Measurements from ENCODE around the gene SETD7. TPM values are rescaled to one million over a fixed set of nuclear protein-coding genes. Genes with fewer than 3 reads are reported as not detected.

The SETD7 gene
- total RNA-seq, 2 experiments from 2014 or later = 23.1 to 23.5 TPM

DNA sequence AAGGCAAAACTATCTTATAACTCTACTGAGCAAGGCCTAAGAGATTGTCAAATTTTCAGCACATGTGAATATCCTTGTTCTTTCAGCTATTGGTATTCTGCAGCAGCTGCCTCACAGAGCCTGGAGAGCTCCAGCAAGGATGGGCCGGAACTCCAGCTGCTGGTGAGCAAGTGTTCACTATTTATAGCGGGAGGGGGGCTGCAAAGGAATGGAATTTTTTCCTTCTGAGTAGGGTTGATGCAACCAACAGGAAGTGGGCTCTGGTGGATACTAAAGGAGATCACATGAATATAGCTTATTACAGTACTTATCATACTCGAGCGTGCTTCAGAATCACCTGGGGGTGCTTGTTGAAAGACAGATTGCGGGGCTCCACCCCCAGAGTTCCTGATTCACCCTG, 20.2 kb upstream of the SETD7 start:
- no peak for TF ChIP-seq CTCF (IDR thresholded peaks at IDR 0.05)
- H3K36me3 ChIP-seq (ENCODE audit: insufficient read depth, low read length) = no peaks in the 10 kb centered on the region
- H3K4me1 Mint-ChIP-seq (ENCODE audit: low read depth) = no peaks in the 10 kb centered on the region
- ATAC-seq (ENCODE audit: poor library complexity) (no peak), DNase-seq (no peak)
- intact Hi-C loops (cut with DNase I, micrococcal nuclease) = no loop called here
- POLR2A ChIA-PET = no interaction called here
- H3K4me1 ChIP-seq (ENCODE audit: insufficient read depth, low read length) = no peaks in the 10 kb centered on the region
- H3K27me3 Mint-ChIP-seq = peaks cover 9% of the 10 kb centered on the region
- CTCF ChIA-PET = no interaction called here
- no peak overlapping the region for H3K27ac ChIP-seq (ENCODE audit: low read depth in 1 of 2, low read length in 2 of 2)
- no peaks in the 10 kb centered on the region for H3K27me3 ChIP-seq (ENCODE audit: control insufficient read depth in 1 of 2, insufficient read depth in 2 of 2, low read length in 2 of 2)
- no peaks in the 10 kb centered on the region for H3K9me3 Mint-ChIP-seq
- H3K27ac Mint-ChIP-seq = no peak overlapping the region
- H3K4me3 ChIP-seq (ENCODE audit: low read length) = no peak overlapping the region
- no peaks in the 10 kb centered on the region for H3K36me3 Mint-ChIP-seq (ENCODE audit: low read depth)
- no peaks in the 10 kb centered on the region for H3K9me3 ChIP-seq (ENCODE audit: control insufficient read depth in 1 of 2, insufficient read depth in 1 of 2, low read length in 2 of 2)
- H3K4me3 Mint-ChIP-seq = no peak overlapping the region

- no peak for ATAC-seq (ENCODE audit: poor library complexity)
- Histone ChIP-seq H3K4me1 (ENCODE audit: insufficient read depth, low read length) (no peaks in the 10 kb centered on the region), H3K27me3 (ENCODE audit: control insufficient read depth in 1 of 2, insufficient read depth in 2 of 2, low read length in 2 of 2) (no peaks in the 10 kb centered on the region), H3K9me3 (ENCODE audit: control insufficient read depth in 1 of 2, insufficient read depth in 1 of 2, low read length in 2 of 2) (no peaks in the 10 kb centered on the region), H3K4me3 (ENCODE audit: low read length) (no peak overlapping the region), H3K27ac (ENCODE audit: low read depth in 1 of 2, low read length in 2 of 2) (no peak overlapping the region), H3K36me3 (ENCODE audit: insufficient read depth, low read length) (no peaks in the 10 kb centered on the region)
- H3K36me3 Mint-ChIP-seq (ENCODE audit: low read depth) = no peaks in the 10 kb centered on the region
- ChIA-PET POLR2A (no interaction called here), CTCF (no interaction called here)
- no peaks in the 10 kb centered on the region for H3K27me3 Mint-ChIP-seq
- no peaks in the 10 kb centered on the region for H3K4me1 Mint-ChIP-seq (ENCODE audit: low read depth)
- TF ChIP-seq CTCF (IDR thresholded peaks at IDR 0.05) = no peak
- no peaks in the 10 kb centered on the region for H3K9me3 Mint-ChIP-seq
- intact Hi-C loops (cut with DNase I, micrococcal nuclease) = no loop called here
- no peak overlapping the region for H3K27ac Mint-ChIP-seq
- no peak overlapping the region for H3K4me3 Mint-ChIP-seq
- DNase-seq = no peak
These were observed 19.1 kb upstream of the SETD7 start for GRCh38 chr4:139575072-139575471.

DNA sequence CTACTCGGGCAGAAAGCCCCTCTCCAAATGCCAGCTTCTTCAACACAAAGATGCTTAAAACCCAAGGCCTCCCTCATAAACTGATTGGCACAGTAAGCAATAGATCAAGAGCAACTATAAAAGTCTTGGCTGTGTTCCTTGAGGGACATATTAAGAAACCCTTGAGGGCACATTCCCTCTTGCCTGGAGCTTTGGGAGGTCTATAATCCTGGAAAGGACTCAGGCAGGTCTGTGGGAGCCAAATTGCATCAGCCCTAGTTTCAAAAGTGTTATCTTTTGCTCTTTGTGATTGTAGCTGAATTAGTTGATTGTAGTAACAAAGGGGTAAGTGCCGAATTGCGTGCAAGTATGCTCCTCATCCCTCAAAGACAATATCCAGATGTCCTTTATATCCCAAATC, 18.6 kb upstream of the SETD7 start:
- Mint-ChIP-seq H3K36me3 (ENCODE audit: low read depth) (no peaks in the 10 kb centered on the region), H3K27ac (no peak overlapping the region), H3K4me1 (ENCODE audit: low read depth) (no peaks in the 10 kb centered on the region), H3K9me3 (no peaks in the 10 kb centered on the region), H3K4me3 (no peak overlapping the region), H3K27me3 (no peaks in the 10 kb centered on the region)
- ATAC-seq (ENCODE audit: poor library complexity) (no peak), DNase-seq (no peak)
- CTCF ChIA-PET = no interaction called here
- Histone ChIP-seq H3K4me1 (ENCODE audit: insufficient read depth, low read length) (no peaks in the 10 kb centered on the region), H3K9me3 (ENCODE audit: control insufficient read depth in 1 of 2, insufficient read depth in 1 of 2, low read length in 2 of 2) (no peaks in the 10 kb centered on the region), H3K36me3 (ENCODE audit: insufficient read depth, low read length) (no peaks in the 10 kb centered on the region), H3K27me3 (ENCODE audit: control insufficient read depth in 1 of 2, insufficient read depth in 2 of 2, low read length in 2 of 2) (no peaks in the 10 kb centered on the region), H3K4me3 (ENCODE audit: low read length) (no peak overlapping the region), H3K27ac (ENCODE audit: low read depth in 1 of 2, low read length in 2 of 2) (no peak overlapping the region)
- POLR2A ChIA-PET = no interaction called here
- TF ChIP-seq CTCF (IDR thresholded peaks at IDR 0.05) = no peak
- intact Hi-C loops (cut with DNase I, micrococcal nuclease) = no loop called here

Measured in CD4-positive, alpha-beta T cell (primary cell).